IMR-90 (cell line): ENCODE measurements around the gene ERICH6. TPM values are rescaled to one million over a fixed set of nuclear protein-coding genes. Genes with fewer than 3 reads are reported as not detected.

Experiments used
- ATAC-seq: fragments of 200-7000 bp; cut with Tn5 transposase; 2 replicates; pipeline ENCODE4 v1.9.1; 2020; ENCODE audit warnings: low read depth, mild to moderate bottlenecking, moderate library complexity
- BruUV-seq: library from RNA; stranded (reverse); fragments of 400-500 nt; replicated peaks from 2 replicates; lab custom pipeline; 2021; lab: Mats Ljungman, UMichigan
- CTCF ChIA-PET: fragments of 300-600 bp; formaldehyde crosslinking; extraction: SDS; loops from one replicate; lab custom pipeline; 2021; ENCODE audit warnings: antibody characterized with exemption; lab: Yijun Ruan, JAX
- POLR2A ChIA-PET: fragments of 300-600 bp; sonication (Branson Sonifier 250); formaldehyde crosslinking; loops from one replicate; lab custom pipeline; 2022; ENCODE audit warnings: antibody characterized with exemption; ENCODE audit not compliant: unreplicated experiment; lab: Charles Lee
- DNase-seq: peaks from one replicate; pipeline ENCODE4 v3.0.0; 2013
- H2AFZ ChIP-seq: replicated peaks from 2 replicates; pipeline ENCODE3; 2013; ENCODE audit warnings: low read length, mild to moderate bottlenecking; ENCODE audit not compliant: poor library complexity
- H2AK5ac ChIP-seq: 2 replicates; pipeline ENCODE4 v1.6.1; 2013; ENCODE audit warnings: low read depth, low read length, inconsistent platforms
- H2AK9ac ChIP-seq: replicated peaks from 2 replicates; pipeline ENCODE3; 2013; ENCODE audit warnings: mild to moderate bottlenecking, low read depth, low read length, moderate library complexity; ENCODE audit not compliant: poor library complexity
- H2BK120ac ChIP-seq: 2 replicates; pipeline ENCODE4 v1.6.1; 2013; ENCODE audit warnings: low read depth, low read length, inconsistent platforms
- H2BK15ac ChIP-seq: 3 replicates; pipeline ENCODE4 v1.6.1; 2013; ENCODE audit warnings: low read depth, low read length, inconsistent platforms
- H2BK20ac ChIP-seq: 2 replicates; pipeline ENCODE4 v1.6.1; 2013; ENCODE audit warnings: low read depth, mild to moderate bottlenecking, inconsistent platforms, low read length, moderate library complexity
- H2BK5ac ChIP-seq: 2 replicates; pipeline ENCODE4 v1.6.1; 2013; ENCODE audit warnings: mild to moderate bottlenecking, low read depth, low read length, inconsistent platforms; ENCODE audit not compliant: poor library complexity, severe bottlenecking
- H3K14ac ChIP-seq: replicated peaks from 2 replicates; pipeline ENCODE4 v1.6.1; 2013; ENCODE audit warnings: low read depth, low read length, inconsistent platforms
- H3K18ac ChIP-seq: 2 replicates; pipeline ENCODE4 v1.6.1; 2013; ENCODE audit warnings: low read depth, low read length, control low read depth
- H3K23ac ChIP-seq: 2 replicates; pipeline ENCODE4 v1.6.1; 2013; ENCODE audit warnings: low read depth, low read length, inconsistent platforms
- H3K27ac ChIP-seq: 2 replicates; pipeline ENCODE4 v1.5.1; 2013; ENCODE audit warnings: mild to moderate bottlenecking, control low read depth, low read length; ENCODE audit not compliant: insufficient read depth
- H3K27me3 ChIP-seq: 2 replicates; pipeline ENCODE4 v1.6.1; 2013; ENCODE audit warnings: low read length; ENCODE audit not compliant: control insufficient read depth, insufficient read depth
- H3K36me3 ChIP-seq: 2 replicates; pipeline ENCODE4 v1.6.1; 2013; ENCODE audit warnings: low read length, mixed read lengths; ENCODE audit not compliant: control insufficient read depth, insufficient read depth
- H3K4ac ChIP-seq: 2 replicates; pipeline ENCODE4 v1.6.1; 2013; ENCODE audit warnings: low read depth, low read length, inconsistent platforms
- H3K4me1 ChIP-seq: 2 replicates; pipeline ENCODE4 v1.6.1; 2013; ENCODE audit warnings: low read length, mixed read lengths; ENCODE audit not compliant: control insufficient read depth, insufficient read depth
- H3K4me2 ChIP-seq: 2 replicates; pipeline ENCODE4 v1.6.1; 2013; ENCODE audit warnings: low read depth, mild to moderate bottlenecking, control low read depth, low read length, moderate library complexity
- H3K4me3 ChIP-seq: 2 replicates; pipeline ENCODE4 v1.5.1; 2013; ENCODE audit warnings: low read depth, mild to moderate bottlenecking, control low read depth, low read length, moderate library complexity; ENCODE audit not compliant: insufficient read depth
- H3K56ac ChIP-seq: 2 replicates; pipeline ENCODE4 v1.6.1; 2013; ENCODE audit warnings: low read length, inconsistent platforms; ENCODE audit not compliant: insufficient read depth; ENCODE audit errors: extremely low read depth
- H3K79me1 ChIP-seq, 2 experiments: 2 replicates each; pipeline ENCODE4 v1.6.1; 2013; ENCODE audit warnings: low read length in 2 of 2, inconsistent platforms in 1 of 2, low read depth in 1 of 2
- H3K9ac ChIP-seq: 2 replicates; pipeline ENCODE4 v1.6.1; 2013; ENCODE audit warnings: low read depth, low read length, control low read depth
- H3K9me1 ChIP-seq: 2 replicates; pipeline ENCODE4 v1.6.1; 2013; ENCODE audit warnings: low read length, inconsistent platforms; ENCODE audit not compliant: insufficient read depth
- H3K9me3 ChIP-seq: 2 replicates; pipeline ENCODE4 v1.6.1; 2013; ENCODE audit warnings: low read length; ENCODE audit not compliant: control insufficient read depth, insufficient read depth
- H4K20me1 ChIP-seq: 2 replicates; pipeline ENCODE4 v1.6.1; 2013; ENCODE audit warnings: low read length, inconsistent platforms; ENCODE audit not compliant: insufficient read depth
- H4K5ac ChIP-seq: 2 replicates; pipeline ENCODE4 v1.6.1; 2013; ENCODE audit warnings: mild to moderate bottlenecking, low read depth, low read length, control low read depth
- H4K8ac ChIP-seq, 2 experiments: 2 replicates each; pipeline ENCODE4 v1.6.1; 2013; ENCODE audit warnings: low read depth in 2 of 2, low read length in 2 of 2, control low read depth in 1 of 2, inconsistent platforms in 1 of 2
- H4K91ac ChIP-seq: 2 replicates; pipeline ENCODE4 v1.6.1; 2013; ENCODE audit warnings: low read depth, low read length, inconsistent platforms; ENCODE audit not compliant: insufficient read depth
- BHLHE40 ChIP-seq: fragments of 150-350 bp; IDR thresholded peaks from 2 replicates; pipeline ENCODE4 v1.6.1; 2016; ENCODE audit warnings: mild to moderate bottlenecking, low read depth, low read length
- CEBPB ChIP-seq: IDR thresholded peaks from 2 replicates; pipeline ENCODE4 v1.6.1; 2012; ENCODE audit warnings: low read depth, low read length, improper control_type of control experiment
- CHD1 ChIP-seq: IDR thresholded peaks from 2 replicates; pipeline ENCODE4 v1.6.1; 2012; ENCODE audit warnings: low read depth, low read length, improper control_type of control experiment
- CTCF ChIP-seq: conservative IDR thresholded peaks from 2 replicates; pipeline ENCODE4 v1.5.1; 2012; ENCODE audit warnings: mild to moderate bottlenecking, low read depth, low read length, improper control_type of control experiment
- FOS ChIP-seq: fragments of 150-350 bp; IDR thresholded peaks from 2 replicates; pipeline ENCODE4 v1.6.1; 2016; ENCODE audit warnings: low read depth, low read length
- MAZ ChIP-seq: IDR thresholded peaks from 2 replicates; pipeline ENCODE4 v1.6.1; 2012; ENCODE audit warnings: low read depth, mild to moderate bottlenecking, low read length, improper control_type of control experiment, moderate library complexity, borderline replicate concordance
- POLR2A ChIP-seq: IDR thresholded peaks from 2 replicates; pipeline ENCODE4 v1.6.1; 2012; ENCODE audit warnings: mild to moderate bottlenecking, low read depth, low read length
- RAD21 ChIP-seq: IDR thresholded peaks from 2 replicates; pipeline ENCODE4 v1.6.1; 2012; ENCODE audit warnings: low read length, improper control_type of control experiment
- RCOR1 ChIP-seq: IDR thresholded peaks from 2 replicates; pipeline ENCODE4 v1.6.1; 2012; ENCODE audit warnings: mild to moderate bottlenecking, low read length, improper control_type of control experiment; ENCODE audit not compliant: insufficient replicate concordance
- RFX5 ChIP-seq: IDR thresholded peaks from 2 replicates; pipeline ENCODE4 v1.8.0; 2012; ENCODE audit warnings: low read depth, mild to moderate bottlenecking, low read length, moderate library complexity
- WGBS, 2 experiments: methylation state at CpG; one replicate each; pipeline versions ENCODE4 v1.1.5 to v1.1.7; 2013; ENCODE audit warnings: missing lambda C conversion rate in 2 of 2; ENCODE audit not compliant: insufficient read length in 1 of 2; ENCODE audit errors: extremely low coverage in 2 of 2; 5-methylcytosine and 5-hydroxymethylcytosine counted together
- dilution Hi-C: fragments of 300-500 bp; cut with HindIII; formaldehyde crosslinking; loops from one replicate; pipeline ENCODE4 v1.14.3; 2018; ENCODE audit warnings: low sequenced_read_pairs; ENCODE audit not compliant: unreplicated experiment
- in situ Hi-C: fragments of 300-500 bp; cut with MboI; formaldehyde crosslinking; loops from 3 replicates; pipeline ENCODE4 v1.14.3; 2019; ENCODE audit warnings: low sequenced_read_pairs, inconsistent platforms, mixed read lengths
- intact Hi-C: fragments of 100-400 bp; cut with micrococcal nuclease; formaldehyde crosslinking; loops from 2 replicates; pipeline ENCODE4 v1.10.0; 2022
- polyA plus RNA-seq, 3 experiments: library from polyadenylated mRNA; depleted of rRNA; stranded (reverse); fragments of >200 nt; gene quantifications; 2 replicates each; pipeline ENCODE4 v1.2.3, GENCODE V29; 2012; ENCODE audit warnings: low replicate concordance in 1 of 3
- total RNA-seq: library from RNA; depleted of rRNA; stranded (reverse); fragments of >200 nt; gene quantifications from 2 replicates; pipeline ENCODE4 v1.2.3, GENCODE V29; 2012
- TF ChIP-seq, protein P1 (sequence below): fragments of 150-350 bp; IDR thresholded peaks from 2 replicates; pipeline ENCODE4 v1.6.1; 2017; ENCODE audit warnings: mild to moderate bottlenecking, antibody characterized with exemption, low read length, low read depth

ERICH6 gene
- total and polyA plus RNA-seq, 2 of the 4 experiments (the other 2 are of a cell fraction), result under 0.01 TPM; not detected in 1

- no peak overlapping the region for H2BK120ac ChIP-seq
- H3K9me1 ChIP-seq, result peaks cover 23% of the 10 kb centered on the region; the same call in 1 of the 2 replicates
- H3K9ac ChIP-seq, result no peak overlapping the region
- H3K79me1 ChIP-seq, result peaks cover 33 to 87% of the 10 kb centered on the region in 2 experiments
- no CpG with 5 or more reads among the region's 6 CpGs for WGBS, 2 experiments
- intact Hi-C loops (no loop called here), in situ Hi-C loops (no loop called here), dilution Hi-C loops (no loop called here)
- DNase-seq (no peak), ATAC-seq (no peak)
- H4K5ac ChIP-seq, result no peak overlapping the region
- no peak overlapping the region for H3K4me3 ChIP-seq
- H3K56ac ChIP-seq, result no peak overlapping the region
- H4K91ac ChIP-seq, result no peak overlapping the region
- no peak overlapping the region for H2AK5ac ChIP-seq
- CTCF ChIA-PET, result no interaction called here
- H3K4me2 ChIP-seq, result no peak overlapping the region
- no peak overlapping the region for H3K14ac ChIP-seq
- no peaks in the 10 kb centered on the region for H3K9me3 ChIP-seq
- POLR2A ChIA-PET, result no interaction called here
- no peak overlapping the region for H2BK15ac ChIP-seq
- peaks cover 83% of the 10 kb centered on the region for H4K20me1 ChIP-seq
- peaks cover 14% of the 10 kb centered on the region for H3K4me1 ChIP-seq
- H3K27ac ChIP-seq, result no peak overlapping the region
- H3K4ac ChIP-seq, result no peak overlapping the region
- H2AFZ ChIP-seq, result no peak overlapping the region
- no peaks in the 10 kb centered on the region for H3K27me3 ChIP-seq
- no peak for TF ChIP-seq RCOR1
- no peak for TF ChIP-seq CEBPB
- TF ChIP-seq RFX5, result no peak
- no peak for TF ChIP-seq POLR2A
- TF ChIP-seq BHLHE40, result no peak
- no peak for TF ChIP-seq FOS
- TF ChIP-seq RAD21, result no peak
- TF ChIP-seq, protein P1, sequence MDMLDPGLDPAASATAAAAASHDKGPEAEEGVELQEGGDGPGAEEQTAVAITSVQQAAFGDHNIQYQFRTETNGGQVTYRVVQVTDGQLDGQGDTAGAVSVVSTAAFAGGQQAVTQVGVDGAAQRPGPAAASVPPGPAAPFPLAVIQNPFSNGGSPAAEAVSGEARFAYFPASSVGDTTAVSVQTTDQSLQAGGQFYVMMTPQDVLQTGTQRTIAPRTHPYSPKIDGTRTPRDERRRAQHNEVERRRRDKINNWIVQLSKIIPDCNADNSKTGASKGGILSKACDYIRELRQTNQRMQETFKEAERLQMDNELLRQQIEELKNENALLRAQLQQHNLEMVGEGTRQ, result no peak
- no peak for TF ChIP-seq CHD1
- no peak for TF ChIP-seq CTCF
- no peak for TF ChIP-seq MAZ
- no peak overlapping the region for H3K23ac ChIP-seq
- no peak overlapping the region for H2BK20ac ChIP-seq
- H3K36me3 ChIP-seq, result peaks cover 4% of the 10 kb centered on the region; the same call in 1 of the 2 replicates
- no TSS peak for BruUV-seq
- no peak overlapping the region for H2BK5ac ChIP-seq
- no peak overlapping the region for H2AK9ac ChIP-seq
- no peak overlapping the region for H3K18ac ChIP-seq
- H4K8ac ChIP-seq, result no peak overlapping the region
These were observed 45.5 kb upstream of the ERICH6 start for GRCh38 chr3:150749255-150749654.
